SH-SY5Y (cell line): Measurements from ENCODE around the gene ZNF800.

Experiments
- GATA2 ChIP-seq: IDR thresholded peaks from 2 replicates; pipeline ENCODE4 v1.6.1; 2011; ENCODE audit warnings: mild to moderate bottlenecking, low read depth, low read length
- GATA3 ChIP-seq: IDR thresholded peaks from 2 replicates; pipeline ENCODE4 v1.6.1; 2011; ENCODE audit warnings: low read depth, mild to moderate bottlenecking, low read length, moderate library complexity

DNA sequence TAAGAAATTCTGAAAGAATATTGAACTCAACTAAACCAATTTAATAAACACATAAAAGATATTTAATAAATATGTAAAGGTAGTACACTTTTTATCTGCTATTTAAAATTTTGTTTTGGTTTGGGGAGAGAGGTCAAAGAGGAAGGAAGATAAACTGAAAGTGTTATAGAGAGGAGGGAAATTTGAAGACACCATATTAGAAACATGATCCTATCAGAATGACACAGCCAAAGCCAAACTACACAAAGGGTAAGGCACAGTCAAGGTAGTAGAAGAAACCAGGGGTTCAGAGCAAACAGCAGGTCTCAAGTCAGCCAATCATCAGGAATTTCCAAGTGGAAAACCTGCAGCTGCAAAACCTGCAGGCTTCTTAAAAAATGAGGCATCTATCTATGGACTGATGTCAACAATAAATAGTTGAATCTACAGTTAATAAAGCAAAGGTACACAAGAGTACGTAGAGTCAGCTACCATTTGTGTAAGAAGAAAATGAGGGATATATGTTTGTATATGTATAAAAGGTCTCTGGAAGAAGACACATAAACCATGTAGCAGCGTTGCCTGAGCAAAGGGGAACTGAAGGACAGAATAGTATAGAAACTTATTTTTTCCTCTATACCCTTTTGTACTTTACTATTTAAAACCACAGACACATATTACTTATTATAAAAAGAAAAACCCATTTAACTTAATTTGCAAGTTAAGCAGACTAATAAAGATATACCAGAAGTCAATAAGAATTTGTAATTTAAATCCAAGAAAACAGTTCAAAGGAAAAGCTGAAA is 10.0 kb downstream of the ZNF800 start:
- no peak for TF ChIP-seq GATA3
- TF ChIP-seq GATA2 = no peak
